DMS114 treated with DMSO at 0.1 percent for 48 hours (cell line): Measurements from ENCODE around the gene CCDC61.

Experiments
- DNase-seq: peaks from one replicate; lab custom pipeline; 2025; ENCODE audit not compliant: unreplicated experiment; lab: John Stamatoyannopoulos, UW

Gene CCDC61

DNA sequence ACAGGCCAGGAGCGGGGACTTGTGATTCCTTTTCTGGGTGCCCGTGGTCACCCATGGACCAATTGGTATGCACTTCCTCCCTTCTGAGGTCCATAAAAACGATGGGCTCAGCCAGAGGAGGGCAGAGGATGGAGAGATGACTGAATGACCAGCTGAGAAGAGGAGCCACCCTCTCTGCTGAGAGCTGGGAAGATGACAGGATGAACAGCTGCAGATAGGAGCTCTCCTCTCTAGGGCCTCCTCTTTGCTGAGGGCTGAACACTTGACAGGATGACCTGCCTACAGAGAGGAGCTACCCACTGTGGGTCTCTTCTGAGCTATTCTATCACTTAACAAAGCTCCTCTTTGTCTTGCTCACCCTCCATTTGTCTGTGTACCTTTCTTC lies 41.5 kb downstream of the CCDC61 start:
- no peak for DNase-seq

DNA sequence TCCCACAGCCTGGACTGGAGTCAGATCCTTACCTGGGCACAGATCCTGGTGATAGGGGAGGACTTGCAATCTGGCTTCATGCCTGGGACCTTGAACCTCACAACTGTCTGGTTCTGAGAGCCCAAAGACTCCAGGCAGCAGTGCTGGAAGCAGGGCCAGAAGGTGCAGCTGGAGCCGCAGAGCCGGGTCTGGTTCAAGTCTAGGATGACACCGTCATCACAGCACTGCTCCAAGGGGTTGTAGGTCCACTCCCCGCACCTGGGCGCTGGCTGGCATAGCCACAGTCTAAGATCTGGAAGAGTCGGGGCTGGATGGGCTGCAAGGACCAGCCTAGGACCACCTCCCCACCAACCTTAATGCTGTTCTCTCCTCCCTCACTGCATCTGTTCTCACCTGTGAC lies 44.9 kb downstream of the CCDC61 start:
- no peak for DNase-seq

DNA sequence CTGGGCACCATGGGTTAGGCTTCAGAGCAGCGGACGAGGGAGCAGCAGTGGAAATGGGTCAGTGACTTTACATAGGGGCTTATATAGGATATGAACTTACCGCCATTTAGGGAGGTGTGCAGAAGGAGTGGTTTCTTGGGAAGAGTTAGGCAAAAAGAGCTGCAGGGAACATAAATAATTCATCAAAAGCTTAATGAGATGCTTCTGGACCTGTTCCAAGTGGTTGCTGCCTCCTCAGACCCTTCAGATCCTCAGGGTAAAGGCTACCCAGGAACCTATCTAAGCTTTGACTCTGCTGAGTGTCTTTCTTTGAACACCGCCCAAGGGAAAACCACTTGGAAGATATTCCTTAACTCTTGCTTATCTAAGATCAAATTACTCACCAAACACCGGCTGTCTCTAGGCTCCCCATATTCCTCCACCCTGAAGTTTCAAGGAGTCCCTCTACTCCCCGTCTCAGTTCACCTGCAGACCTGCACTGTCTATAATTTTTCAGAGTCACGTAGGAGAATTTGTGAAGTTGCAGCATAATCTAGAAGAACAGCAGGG lies 45.8 kb downstream of the CCDC61 start, which contains the start of gene IGFL4:
TSS of gene IGFL4 (minus strand) at position 51 of the 549 bp plus-strand sequence. CDS start at position 11, 40 bp downstream.
- no peak for DNase-seq

DNA sequence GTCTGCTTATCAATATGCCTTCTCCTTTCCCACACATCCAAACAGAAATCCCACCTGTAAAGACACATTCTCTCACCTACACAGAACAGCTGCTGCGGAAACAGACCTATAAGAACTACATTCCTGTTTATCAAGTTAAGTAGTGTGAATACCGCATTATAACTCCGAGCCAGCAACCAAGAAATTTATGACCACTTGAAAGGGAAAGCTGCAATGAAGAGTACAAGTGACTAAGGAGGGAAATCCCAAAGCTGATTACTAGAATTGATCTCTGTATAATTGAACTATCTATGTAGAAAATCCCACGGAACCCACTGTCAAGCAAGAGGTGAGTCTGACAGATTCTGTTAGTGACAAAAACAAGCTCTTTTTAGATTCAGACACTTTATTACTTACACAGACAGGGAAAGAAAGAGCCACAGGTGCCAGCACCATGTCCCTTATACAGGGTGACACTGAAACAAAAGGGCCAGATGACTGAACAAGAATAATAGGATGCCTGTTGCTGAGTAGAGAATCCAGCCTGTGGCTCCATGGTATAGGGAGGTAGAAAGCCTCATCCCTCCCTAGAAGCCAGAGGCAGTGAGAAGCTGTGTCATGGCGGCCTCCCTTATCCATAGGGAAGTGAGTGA lies 47.1 kb downstream of the CCDC61 start:
- no peak for DNase-seq

- no peak for DNase-seq
Observed at GRCh38 chr19:46043519-46043918, 48.3 kb downstream of the CCDC61 start.

- no peak for DNase-seq
Observed at GRCh38 chr19:46049597-46049996, 54.3 kb downstream of the CCDC61 start.

GRCh38 chr19:46052896-46053295 lies 57.6 kb downstream of the CCDC61 start:
- no peak for DNase-seq

DNA sequence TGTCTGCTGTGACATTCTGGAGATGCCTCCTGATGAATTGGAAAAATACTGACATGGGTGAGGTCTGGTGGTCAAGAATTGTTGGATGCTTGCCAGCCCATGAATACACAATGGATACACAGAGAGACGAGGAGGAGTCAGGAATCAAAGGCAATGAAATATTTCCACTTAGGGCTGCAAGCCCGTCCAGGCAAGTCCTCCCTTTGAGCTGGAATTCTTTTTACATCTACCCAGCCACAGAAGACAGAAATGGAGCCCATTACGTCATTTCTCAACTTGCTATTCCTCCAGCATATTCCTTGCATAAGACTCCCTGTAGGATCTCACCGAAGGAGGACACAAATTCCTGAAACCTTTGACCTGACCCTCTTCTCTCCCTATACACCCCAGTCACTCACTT lies 61.3 kb downstream of the CCDC61 start:
- DNase-seq, result no peak

- DNase-seq, result no peak
Observed at GRCh38 chr19:46058778-46059177, 63.5 kb downstream of the CCDC61 start.

GRCh38 chr19:46060012-46060411 lies 64.7 kb downstream of the CCDC61 start:
- DNase-seq, result no peak

GRCh38 chr19:46063201-46063600 lies 67.9 kb downstream of the CCDC61 start:
- no peak for DNase-seq

- DNase-seq, result no peak
Observed at GRCh38 chr19:46065486-46066071, 70.3 kb downstream of the CCDC61 start.

- DNase-seq, result no peak
Observed at GRCh38 chr19:46066471-46066870, 71.2 kb downstream of the CCDC61 start.

GRCh38 chr19:46067691-46068090 lies 72.4 kb downstream of the CCDC61 start:
- no peak for DNase-seq
